Brain microvascular endothelial cell (primary cell): Measurements from ENCODE around the gene CLEC9A.
A peak's percentile ranks its signal among the peaks of the same experiment; 100 is the strongest.
"Not testable (repeated sequence)": the region's sequence is repeated elsewhere in the genome, so short reads cannot be mapped to it uniquely, and the experiment has no call there.

ENCODE experiments used
- DNase-seq: peaks from one replicate; pipeline ENCODE4 v3.0.0-alpha.2; 2020
- H3K27ac ChIP-seq: fragments of 250-450 bp; sonication (Bioruptor Pico); 2 replicates; pipeline ENCODE4 v1.5.1; 2020; ENCODE audit warnings: mild to moderate bottlenecking, moderate library complexity
- H3K27me3 ChIP-seq: fragments of 250-450 bp; sonication (Bioruptor Pico); replicated peaks from 2 replicates; pipeline ENCODE4 v1.5.1; 2020; ENCODE audit warnings: mild to moderate bottlenecking
- H3K36me3 ChIP-seq: fragments of 250-450 bp; sonication (Bioruptor Pico); replicated peaks from 2 replicates; pipeline ENCODE4 v1.5.1; 2020; ENCODE audit warnings: mild to moderate bottlenecking
- H3K4me3 ChIP-seq: 2 replicates; pipeline ENCODE4 v1.5.1; 2011; ENCODE audit warnings: low read depth, mild to moderate bottlenecking, control low read depth, low read length, moderate library complexity
- in situ Hi-C: cut with HindIII; loops from 2 replicates; pipeline ENCODE4 v1.10.0; 2017; ENCODE audit warnings: low sequenced_read_pairs, low pct_ligation_motif_present
- TF ChIP-seq, protein P1 (sequence below): IDR thresholded peaks from 2 replicates; pipeline ENCODE4 v1.5.1; 2011; ENCODE audit warnings: low read depth, mild to moderate bottlenecking, moderate library complexity, low read length, control low read depth, inconsistent platforms; ENCODE audit errors: missing control alignments

The CLEC9A gene

DNA sequence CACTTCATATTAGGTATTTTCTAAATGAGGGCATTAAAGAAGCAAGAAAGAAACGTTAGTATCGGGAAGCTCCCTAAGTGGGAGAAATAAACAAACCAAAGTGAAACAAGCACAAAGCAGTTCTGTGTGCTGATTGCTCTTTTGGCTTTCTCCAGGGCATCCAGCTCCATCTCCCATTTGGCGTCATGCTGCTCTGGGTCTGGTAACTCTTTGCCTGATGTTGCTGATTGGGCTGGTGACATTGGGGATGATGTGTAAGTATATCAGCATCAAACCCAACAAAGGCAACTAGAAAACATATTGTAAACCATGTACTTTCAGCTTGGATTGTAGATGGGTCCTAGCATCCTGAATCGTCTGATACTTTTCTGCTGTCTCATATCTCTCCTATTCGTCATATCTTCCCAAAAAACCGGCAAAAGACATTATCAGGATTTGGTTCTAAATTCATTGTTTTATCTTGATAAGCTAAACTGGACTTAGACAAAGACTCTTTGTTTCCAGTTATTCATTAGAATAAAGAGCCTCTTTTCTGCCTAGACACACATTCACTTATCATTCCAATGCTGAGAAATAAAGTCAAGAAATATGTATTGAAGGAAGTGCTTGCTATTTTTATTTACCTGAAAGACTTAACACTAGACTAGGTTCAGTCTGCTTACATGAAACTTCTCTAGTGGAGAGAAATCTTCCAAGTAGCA lies 17.7 kb upstream of the CLEC9A start:
- TF ChIP-seq, protein P1, sequence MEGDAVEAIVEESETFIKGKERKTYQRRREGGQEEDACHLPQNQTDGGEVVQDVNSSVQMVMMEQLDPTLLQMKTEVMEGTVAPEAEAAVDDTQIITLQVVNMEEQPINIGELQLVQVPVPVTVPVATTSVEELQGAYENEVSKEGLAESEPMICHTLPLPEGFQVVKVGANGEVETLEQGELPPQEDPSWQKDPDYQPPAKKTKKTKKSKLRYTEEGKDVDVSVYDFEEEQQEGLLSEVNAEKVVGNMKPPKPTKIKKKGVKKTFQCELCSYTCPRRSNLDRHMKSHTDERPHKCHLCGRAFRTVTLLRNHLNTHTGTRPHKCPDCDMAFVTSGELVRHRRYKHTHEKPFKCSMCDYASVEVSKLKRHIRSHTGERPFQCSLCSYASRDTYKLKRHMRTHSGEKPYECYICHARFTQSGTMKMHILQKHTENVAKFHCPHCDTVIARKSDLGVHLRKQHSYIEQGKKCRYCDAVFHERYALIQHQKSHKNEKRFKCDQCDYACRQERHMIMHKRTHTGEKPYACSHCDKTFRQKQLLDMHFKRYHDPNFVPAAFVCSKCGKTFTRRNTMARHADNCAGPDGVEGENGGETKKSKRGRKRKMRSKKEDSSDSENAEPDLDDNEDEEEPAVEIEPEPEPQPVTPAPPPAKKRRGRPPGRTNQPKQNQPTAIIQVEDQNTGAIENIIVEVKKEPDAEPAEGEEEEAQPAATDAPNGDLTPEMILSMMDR: no peak
- Histone ChIP-seq H3K27me3 (no peaks in the 10 kb centered on the region), H3K4me3 (no peak overlapping the region), H3K27ac (no peak overlapping the region), H3K36me3 (no peaks in the 10 kb centered on the region)
- in situ Hi-C loops: no loop called here
- no peak for DNase-seq

DNA sequence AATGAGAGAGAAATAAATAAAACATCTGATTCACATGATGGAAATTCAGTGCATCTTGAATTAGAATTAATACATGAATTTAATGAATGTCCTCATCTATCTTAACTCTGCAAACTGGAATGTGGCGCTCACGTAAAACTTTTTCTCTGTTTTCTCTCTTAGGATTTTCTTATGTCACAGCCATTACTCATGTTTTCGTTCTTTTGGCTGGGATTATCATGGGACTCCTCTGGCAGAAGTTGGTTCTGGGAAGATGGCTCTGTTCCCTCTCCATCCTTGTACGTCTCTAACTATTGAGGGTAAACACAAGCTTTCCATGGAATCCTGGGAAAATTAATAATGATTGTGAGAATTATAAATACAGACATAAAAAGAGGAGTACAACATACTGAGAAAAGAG lies 15.0 kb upstream of the CLEC9A start:
- in situ Hi-C loops: no loop called here
- no peaks in the 10 kb centered on the region for H3K27me3 ChIP-seq
- H3K27ac ChIP-seq: no peak overlapping the region
- TF ChIP-seq, protein P1: no peak
- H3K4me3 ChIP-seq: no peak overlapping the region
- no peak for DNase-seq
- H3K36me3 ChIP-seq: no peaks in the 10 kb centered on the region

GRCh38 chr12:10016881-10017280 lies 13.6 kb upstream of the CLEC9A start:
- no peaks in the 10 kb centered on the region for H3K27me3 ChIP-seq
- peak; percentile 11 for DNase-seq
- TF ChIP-seq, protein P1: no peak
- H3K27ac ChIP-seq: no peak overlapping the region
- in situ Hi-C loops: no loop called here
- no peak overlapping the region for H3K4me3 ChIP-seq
- H3K36me3 ChIP-seq: no peaks in the 10 kb centered on the region

DNA sequence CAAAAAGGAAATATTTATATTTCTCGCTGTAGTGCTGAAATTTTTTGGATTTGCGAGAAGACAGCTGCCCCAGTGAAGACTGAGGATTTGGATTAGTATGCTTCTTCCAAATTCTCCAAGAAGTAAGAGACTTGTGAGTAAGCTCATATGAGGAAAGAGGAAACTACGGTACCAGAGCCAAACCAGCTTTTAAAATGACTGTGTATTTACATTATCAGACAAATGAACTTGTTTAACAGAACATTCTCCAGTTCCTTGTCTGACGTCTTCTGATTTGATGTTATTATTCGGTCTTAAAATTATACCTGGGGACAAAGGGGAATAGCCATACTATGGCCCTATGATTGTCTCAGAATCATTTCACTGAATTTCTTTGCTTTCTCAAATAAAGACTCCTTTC lies 12.1 kb upstream of the CLEC9A start:
- Histone ChIP-seq H3K36me3 (no peaks in the 10 kb centered on the region), H3K27ac (no peak overlapping the region), H3K4me3 (no peak overlapping the region), H3K27me3 (no peaks in the 10 kb centered on the region)
- no peak for DNase-seq
- in situ Hi-C loops: no loop called here
- TF ChIP-seq, protein P1: no peak

GRCh38 chr12:10021342-10021741 lies 9.1 kb upstream of the CLEC9A start:
- TF ChIP-seq, protein P1: no peak
- DNase-seq: no peak
- in situ Hi-C loops: no loop called here
- H3K27ac ChIP-seq: no peak overlapping the region
- no peaks in the 10 kb centered on the region for H3K36me3 ChIP-seq
- H3K27me3 ChIP-seq: no peaks in the 10 kb centered on the region
- H3K4me3 ChIP-seq: no peak overlapping the region

GRCh38 chr12:10025236-10025635 lies 5.2 kb upstream of the CLEC9A start:
- TF ChIP-seq, protein P1: no peak
- Histone ChIP-seq H3K27me3 (no peaks in the 10 kb centered on the region), H3K27ac (no peak overlapping the region), H3K4me3 (no peak overlapping the region), H3K36me3 (no peaks in the 10 kb centered on the region)
- no peak for DNase-seq
- in situ Hi-C loops: no loop called here

- H3K27me3 ChIP-seq, H3K36me3 ChIP-seq, H3K27ac ChIP-seq, in situ Hi-C loops, DNase-seq, H3K4me3 ChIP-seq: not testable (repeated sequence)
These were observed 3.8 kb upstream of the CLEC9A start for GRCh38 chr12:10026666-10027065.
